Gastrocnemius medialis (tissue), 4 donors: ENCODE data around the gene KIN.

ENCODE experiments used
- CTCF ChIP-seq, 5 experiments: fragments of 450-650 bp in 3 of 5; fragments of 200-600 bp in 2 of 5; sonication (generic) in 2 of 5; IDR thresholded peaks in 4 of 5; conservative IDR thresholded peaks in 1 of 5; 1 replicate in 4 of 5; 2 replicates in 1 of 5; pipeline ENCODE4 v1.5.1; 2016 to 2019; ENCODE audit warnings: antibody characterized with exemption in 5 of 5, mild to moderate bottlenecking in 3 of 5, moderate library complexity in 3 of 5
- POLR2A ChIP-seq, 2 donors: fragments of 450-650 bp; IDR thresholded peaks; one replicate each; pipeline ENCODE4 v1.6.1; 2017; ENCODE audit warnings: antibody characterized with exemption in 2 of 2, mild to moderate bottlenecking in 2 of 2, moderate library complexity in 2 of 2

- no peak for TF ChIP-seq CTCF (IDR thresholded peaks at IDR 0.05 in 4 of 5, conservative IDR thresholded peaks at IDR 0.05 in 1 of 5)
- no peak for TF ChIP-seq POLR2A (IDR thresholded peaks at IDR 0.05)
Measured at GRCh38 chr10:7767209-7767608, 20.6 kb downstream of the KIN start.
